ENCODE measurements around the gene DEUP1.

Gene DEUP1

GRCh38 chr11:93359396-93359795 lies 28.9 kb downstream of the DEUP1 start:
- TF ChIP-seq CTCF (IDR thresholded peaks at IDR 0.05; ENCODE audit: extremely low read depth, missing control alignments): no peak
- no peak for DNase-seq (ENCODE audit: low spot score)

- TF ChIP-seq CTCF (IDR thresholded peaks at IDR 0.05; ENCODE audit: extremely low read depth, missing control alignments): no peak
- DNase-seq (ENCODE audit: low spot score): no peak
Observed at GRCh38 chr11:93361435-93361834, 30.9 kb downstream of the DEUP1 start.

DNA sequence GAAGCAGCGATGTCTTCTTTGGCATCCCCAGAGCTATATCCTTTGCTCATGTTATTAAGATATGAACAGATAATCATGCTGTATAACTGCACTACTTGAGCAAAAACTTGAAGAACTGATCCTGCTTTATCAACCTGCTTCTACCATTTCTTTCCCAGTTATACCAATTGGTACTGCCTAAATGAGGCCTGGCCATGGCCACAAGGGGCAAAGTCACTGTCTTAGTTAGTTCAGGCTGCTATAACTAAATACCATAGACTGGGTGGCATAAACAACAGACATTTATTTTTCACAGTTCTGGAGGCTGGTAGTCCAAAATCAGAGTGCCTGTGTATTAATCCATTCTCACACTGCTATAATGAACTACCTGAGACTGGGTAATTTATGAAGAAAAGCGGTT lies 37.5 kb downstream of the DEUP1 start:
- no peak for DNase-seq (ENCODE audit: low spot score)
- TF ChIP-seq CTCF (IDR thresholded peaks at IDR 0.05; ENCODE audit: extremely low read depth, missing control alignments): no peak

DNA sequence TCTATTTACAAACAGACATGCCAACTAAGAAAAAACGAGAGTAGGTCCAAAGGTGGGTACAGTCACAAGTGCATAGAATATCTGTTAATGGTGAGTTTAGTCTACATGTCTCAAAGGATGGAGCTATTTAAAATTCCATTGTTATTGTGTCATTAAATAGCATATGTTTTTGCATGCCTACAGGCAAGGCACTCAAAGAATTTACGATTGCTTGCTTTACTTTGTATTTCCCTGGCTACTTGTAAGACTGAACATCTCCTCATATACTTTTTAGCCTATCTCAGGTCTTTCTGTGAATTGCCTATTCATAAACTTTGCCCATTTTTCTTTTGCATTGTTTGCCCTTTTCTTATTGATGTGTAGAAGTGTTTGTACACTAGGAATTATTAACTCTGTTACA lies 39.7 kb downstream of the DEUP1 start:
- TF ChIP-seq CTCF (IDR thresholded peaks at IDR 0.05; ENCODE audit: extremely low read depth, missing control alignments): no peak
- no peak for DNase-seq (ENCODE audit: low spot score)

DNA sequence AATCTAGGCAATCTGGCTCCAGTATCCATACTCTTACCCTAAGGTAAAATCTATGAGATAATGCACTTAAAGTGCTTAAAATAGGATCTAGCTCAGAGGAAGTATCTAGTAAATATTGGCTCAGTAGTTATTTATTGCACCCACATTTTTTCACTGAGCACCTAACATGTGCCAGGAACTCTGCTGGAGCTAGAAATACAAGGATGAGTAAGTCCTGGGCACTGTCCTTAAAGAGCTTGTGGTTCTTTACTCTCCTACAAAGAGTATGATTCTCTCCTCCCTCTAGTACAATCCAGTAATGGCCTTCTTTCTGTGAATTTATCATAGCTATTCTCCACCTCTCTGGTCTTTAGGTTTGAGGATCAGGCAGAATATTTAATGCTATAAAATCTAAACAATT lies 59.2 kb downstream of the DEUP1 start:
- no peak for DNase-seq (ENCODE audit: low spot score)
- no peak for TF ChIP-seq CTCF (IDR thresholded peaks at IDR 0.05; ENCODE audit: extremely low read depth, missing control alignments)

DNA sequence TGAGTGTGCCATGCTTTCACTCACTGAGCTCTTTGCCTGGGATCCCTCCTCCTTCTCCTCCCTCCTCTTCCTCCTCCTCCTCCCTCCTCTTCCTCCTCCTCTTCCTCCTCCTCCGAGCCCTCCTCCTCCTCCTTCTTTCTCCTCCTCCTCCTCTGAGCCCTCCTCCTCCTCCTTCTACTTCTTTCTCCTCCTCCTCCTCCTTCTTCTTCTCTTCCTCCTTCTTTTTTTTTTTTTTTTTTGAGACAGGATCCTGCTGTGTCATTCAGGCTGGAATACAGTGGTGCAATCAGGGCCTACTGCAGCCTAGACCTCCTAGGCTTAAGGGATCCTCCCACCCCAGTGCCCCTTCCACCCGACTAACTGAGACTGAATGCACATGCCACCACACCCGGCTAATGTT lies 62.3 kb downstream of the DEUP1 start:
- DNase-seq (ENCODE audit: low spot score): no peak

GRCh38 chr11:93393386-93393785 lies 62.8 kb downstream of the DEUP1 start:
- DNase-seq (ENCODE audit: low spot score): no peak
- TF ChIP-seq CTCF (IDR thresholded peaks at IDR 0.05; ENCODE audit: extremely low read depth, missing control alignments): no peak

More for the DNA sequence above, 62.3 kb downstream of the DEUP1 start:
- no peak for TF ChIP-seq CTCF (IDR thresholded peaks at IDR 0.05; ENCODE audit: extremely low read depth, missing control alignments)

Data from GM20000 (cell line).